Liver (tissue), 9 donors: Measurements from ENCODE around the gene DDIT4. TPM values are rescaled to one million over a fixed set of nuclear protein-coding genes. Genes with fewer than 3 reads are reported as not detected.

ENCODE experiments used
- DNase-seq: peaks from one replicate; pipeline ENCODE4 v3.0.0-alpha.2; 2017; ENCODE audit warnings: low spot score
- H3K27ac ChIP-seq, 2 donors: one replicate each; pipeline ENCODE4 v1.7.0; 2013; ENCODE audit warnings: inconsistent platforms in 2 of 2, low read length in 2 of 2, control low read depth in 1 of 2, low read depth in 1 of 2, mild to moderate bottlenecking in 1 of 2
- H3K27me3 ChIP-seq, 4 donors: one replicate each; pipeline versions ENCODE4 v1.6.1 to v1.7.0; 2013; ENCODE audit warnings: low read length in 3 of 4, inconsistent platforms in 1 of 4, mild to moderate bottlenecking in 1 of 4, moderate library complexity in 1 of 4; ENCODE audit not compliant: control insufficient read depth in 4 of 4, insufficient read depth in 4 of 4
- H3K36me3 ChIP-seq, 4 donors: one replicate each; pipeline versions ENCODE4 v1.6.1 to v1.7.0; 2013; ENCODE audit warnings: low read length in 3 of 4, mild to moderate bottlenecking in 3 of 4, low read depth in 1 of 4, moderate library complexity in 1 of 4; ENCODE audit not compliant: control insufficient read depth in 4 of 4, insufficient read depth in 3 of 4
- H3K4me1 ChIP-seq, 4 donors: one replicate each; pipeline versions ENCODE4 v1.6.1 to v1.7.0; 2013; ENCODE audit warnings: low read length in 3 of 4, mild to moderate bottlenecking in 3 of 4, moderate library complexity in 1 of 4; ENCODE audit not compliant: control insufficient read depth in 4 of 4, insufficient read depth in 4 of 4
- H3K4me3 ChIP-seq, 3 donors: one replicate each; pipeline versions ENCODE4 v1.6.1 to v1.7.0; 2013; ENCODE audit warnings: low read length in 3 of 3, control low read depth in 1 of 3, low read depth in 1 of 3, mild to moderate bottlenecking in 1 of 3
- H3K9ac ChIP-seq, 2 donors: one replicate each; pipeline ENCODE4 v1.7.0; 2013; ENCODE audit warnings: low read length in 2 of 2, mild to moderate bottlenecking in 2 of 2, moderate library complexity in 2 of 2, control low read depth in 1 of 2, low read depth in 1 of 2
- H3K9me3 ChIP-seq, 4 donors: one replicate each; pipeline versions ENCODE4 v1.6.1 to v1.7.0; 2013; ENCODE audit warnings: low read length in 3 of 4; ENCODE audit not compliant: control insufficient read depth in 4 of 4
- EGR1 ChIP-seq, 2 donors: IDR thresholded peaks; 2 replicates each; pipeline ENCODE4 v1.6.1; 2016 to 2018; ENCODE audit warnings: antibody characterized with exemption in 2 of 2, low read depth in 2 of 2
- FOXA1 ChIP-seq: IDR thresholded peaks from 2 replicates; pipeline ENCODE4 v1.6.1; 2016; ENCODE audit warnings: antibody characterized with exemption
- FOXA2 ChIP-seq: IDR thresholded peaks from 2 replicates; pipeline ENCODE4 v1.6.1; 2016; ENCODE audit warnings: antibody characterized with exemption
- GABPA ChIP-seq, 2 donors: IDR thresholded peaks in 1 of 2; conservative IDR thresholded peaks in 1 of 2; 2 replicates each; pipeline ENCODE4 v1.6.1; 2016; ENCODE audit warnings: antibody characterized with exemption in 2 of 2, mild to moderate bottlenecking in 1 of 2, moderate library complexity in 1 of 2
- HNF4A ChIP-seq, 2 donors: conservative IDR thresholded peaks; 2 replicates each; pipeline ENCODE4 v1.6.1; 2016; ENCODE audit warnings: antibody characterized with exemption in 2 of 2, mild to moderate bottlenecking in 2 of 2
- HNF4G ChIP-seq: IDR thresholded peaks from 2 replicates; pipeline ENCODE4 v1.6.1; 2016; ENCODE audit warnings: antibody characterized with exemption
- JUND ChIP-seq, 2 donors: IDR thresholded peaks; 2 replicates each; pipeline ENCODE4 v1.6.1; 2016; ENCODE audit warnings: antibody characterized with exemption in 2 of 2
- NR2F2 ChIP-seq: IDR thresholded peaks from 2 replicates; pipeline ENCODE4 v1.6.1; 2016; ENCODE audit warnings: antibody characterized with exemption
- RAD21 ChIP-seq, 2 donors: IDR thresholded peaks; 2 replicates each; pipeline ENCODE4 v1.6.1; 2016; ENCODE audit warnings: antibody characterized with exemption in 2 of 2, mild to moderate bottlenecking in 2 of 2
- RXRA ChIP-seq, 2 donors: IDR thresholded peaks; 2 replicates each; pipeline ENCODE4 v1.6.1; 2017 to 2018; ENCODE audit warnings: antibody characterized with exemption in 2 of 2, mild to moderate bottlenecking in 1 of 2
- SP1 ChIP-seq: IDR thresholded peaks from 2 replicates; pipeline ENCODE4 v1.6.1; 2018; ENCODE audit warnings: antibody characterized with exemption, mild to moderate bottlenecking
- TAF1 ChIP-seq: conservative IDR thresholded peaks from 2 replicates; pipeline ENCODE4 v1.6.1; 2016; ENCODE audit warnings: antibody characterized with exemption, mild to moderate bottlenecking
- YY1 ChIP-seq: IDR thresholded peaks from 2 replicates; pipeline ENCODE4 v1.6.1; 2016; ENCODE audit warnings: antibody characterized with exemption, mild to moderate bottlenecking
- WGBS: extraction: QIAGEN DNeasy Blood & Tissue Kit; methylation state at CpG from one replicate; pipeline ENCODE4 v1.1.7; 2013; 5-methylcytosine and 5-hydroxymethylcytosine counted together
- polyA plus RNA-seq, 2 donors: library from polyadenylated mRNA; stranded (reverse) in 1 of 2; unstranded in 1 of 2; fragments of 200-250 nt in 1 of 2; fragments of >200 nt in 1 of 2; fragmentation: Nextera tagmentation in 1 of 2; extraction: Ambion mirVana in 1 of 2; gene quantifications; one replicate each; pipeline versions ENCODE4 v1.2.1 to v1.2.3, GENCODE V29; 2013 to 2015
- total RNA-seq, 2 donors: library from RNA; depleted of rRNA; stranded (reverse); fragments of >200 nt; gene quantifications; one replicate each; pipeline ENCODE4 v1.2.3, GENCODE V29; 2014
- TF ChIP-seq, protein P1 (sequence below): IDR thresholded peaks from 2 replicates; pipeline ENCODE4 v1.6.1; 2016; ENCODE audit warnings: antibody characterized with exemption
- TF ChIP-seq, protein P2 (sequence below): fragments of 150-350 bp; IDR thresholded peaks from 2 replicates; pipeline ENCODE4 v1.5.1; 2017; ENCODE audit warnings: improper control_type of control experiment, low read depth, low read length; ENCODE audit not compliant: missing input control
- TF ChIP-seq, protein P3 (sequence below): IDR thresholded peaks from 2 replicates; pipeline ENCODE4 v1.6.1; 2016; ENCODE audit warnings: antibody characterized with exemption
- TF ChIP-seq, protein P4 (sequence below): IDR thresholded peaks from 2 replicates; pipeline ENCODE4 v1.6.1; 2016; ENCODE audit warnings: antibody characterized with exemption
- TF ChIP-seq, protein P5 (sequence below): IDR thresholded peaks from 2 replicates; pipeline ENCODE4 v1.6.1; 2016; ENCODE audit warnings: antibody characterized with exemption, mild to moderate bottlenecking
- donor health status: healthy.
- donor health status: healthy.
- donor health status: healthy.
- donor health status: healthy.
- donor health status: healthy.

The DDIT4 gene
- total and polyA plus RNA-seq, 4 donors = 18.4 to 69.0 (median 43.7) TPM

DNA sequence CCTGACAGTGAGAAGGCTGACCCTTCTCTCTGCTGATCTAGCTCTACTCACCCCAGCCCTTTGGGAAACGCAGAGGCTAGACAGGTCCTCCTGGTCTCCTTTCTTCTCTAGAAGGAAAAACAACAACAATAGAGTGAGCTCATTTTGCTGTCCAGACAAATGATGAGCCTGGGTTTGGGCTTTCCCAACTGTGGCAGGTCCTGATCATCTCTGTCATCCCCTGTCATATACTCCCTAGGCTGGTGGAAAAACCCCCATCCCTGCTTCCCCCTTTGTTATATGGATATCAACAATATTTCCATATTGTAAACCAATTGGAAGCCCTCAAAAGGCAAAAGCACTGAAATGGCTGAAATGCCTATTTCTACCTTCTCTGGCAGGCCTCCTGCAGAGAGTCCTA, 9.2 kb upstream of the DDIT4 start:
- H3K27ac ChIP-seq = no peak overlapping the region
- no peaks in the 10 kb centered on the region for H3K9me3 ChIP-seq
- DNase-seq = no peak
- TF ChIP-seq NR2F2 = no peak
- TF ChIP-seq, protein P1, sequence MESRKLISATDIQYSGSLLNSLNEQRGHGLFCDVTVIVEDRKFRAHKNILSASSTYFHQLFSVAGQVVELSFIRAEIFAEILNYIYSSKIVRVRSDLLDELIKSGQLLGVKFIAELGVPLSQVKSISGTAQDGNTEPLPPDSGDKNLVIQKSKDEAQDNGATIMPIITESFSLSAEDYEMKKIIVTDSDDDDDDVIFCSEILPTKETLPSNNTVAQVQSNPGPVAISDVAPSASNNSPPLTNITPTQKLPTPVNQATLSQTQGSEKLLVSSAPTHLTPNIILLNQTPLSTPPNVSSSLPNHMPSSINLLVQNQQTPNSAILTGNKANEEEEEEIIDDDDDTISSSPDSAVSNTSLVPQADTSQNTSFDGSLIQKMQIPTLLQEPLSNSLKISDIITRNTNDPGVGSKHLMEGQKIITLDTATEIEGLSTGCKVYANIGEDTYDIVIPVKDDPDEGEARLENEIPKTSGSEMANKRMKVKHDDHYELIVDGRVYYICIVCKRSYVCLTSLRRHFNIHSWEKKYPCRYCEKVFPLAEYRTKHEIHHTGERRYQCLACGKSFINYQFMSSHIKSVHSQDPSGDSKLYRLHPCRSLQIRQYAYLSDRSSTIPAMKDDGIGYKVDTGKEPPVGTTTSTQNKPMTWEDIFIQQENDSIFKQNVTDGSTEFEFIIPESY = no peak
- no peak for TF ChIP-seq FOXA1
- TF ChIP-seq YY1 = no peak
- TF ChIP-seq TAF1 = no peak
- TF ChIP-seq HNF4G = no peak
- TF ChIP-seq FOXA2 = no peak
- no peak for TF ChIP-seq RXRA (IDR thresholded peaks at IDR 0.05)
- no peak for TF ChIP-seq SP1
- TF ChIP-seq GABPA (IDR thresholded peaks at IDR 0.05 in 1 of 2, conservative IDR thresholded peaks at IDR 0.05 in 1 of 2) = no peak
- TF ChIP-seq, protein P2, sequence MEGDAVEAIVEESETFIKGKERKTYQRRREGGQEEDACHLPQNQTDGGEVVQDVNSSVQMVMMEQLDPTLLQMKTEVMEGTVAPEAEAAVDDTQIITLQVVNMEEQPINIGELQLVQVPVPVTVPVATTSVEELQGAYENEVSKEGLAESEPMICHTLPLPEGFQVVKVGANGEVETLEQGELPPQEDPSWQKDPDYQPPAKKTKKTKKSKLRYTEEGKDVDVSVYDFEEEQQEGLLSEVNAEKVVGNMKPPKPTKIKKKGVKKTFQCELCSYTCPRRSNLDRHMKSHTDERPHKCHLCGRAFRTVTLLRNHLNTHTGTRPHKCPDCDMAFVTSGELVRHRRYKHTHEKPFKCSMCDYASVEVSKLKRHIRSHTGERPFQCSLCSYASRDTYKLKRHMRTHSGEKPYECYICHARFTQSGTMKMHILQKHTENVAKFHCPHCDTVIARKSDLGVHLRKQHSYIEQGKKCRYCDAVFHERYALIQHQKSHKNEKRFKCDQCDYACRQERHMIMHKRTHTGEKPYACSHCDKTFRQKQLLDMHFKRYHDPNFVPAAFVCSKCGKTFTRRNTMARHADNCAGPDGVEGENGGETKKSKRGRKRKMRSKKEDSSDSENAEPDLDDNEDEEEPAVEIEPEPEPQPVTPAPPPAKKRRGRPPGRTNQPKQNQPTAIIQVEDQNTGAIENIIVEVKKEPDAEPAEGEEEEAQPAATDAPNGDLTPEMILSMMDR = no peak
- TF ChIP-seq, protein P3, sequence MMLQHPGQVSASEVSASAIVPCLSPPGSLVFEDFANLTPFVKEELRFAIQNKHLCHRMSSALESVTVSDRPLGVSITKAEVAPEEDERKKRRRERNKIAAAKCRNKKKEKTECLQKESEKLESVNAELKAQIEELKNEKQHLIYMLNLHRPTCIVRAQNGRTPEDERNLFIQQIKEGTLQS = no peak
- no peak for TF ChIP-seq HNF4A (conservative IDR thresholded peaks at IDR 0.05)
- TF ChIP-seq JUND (IDR thresholded peaks at IDR 0.05) = no peak
- TF ChIP-seq, protein P4, sequence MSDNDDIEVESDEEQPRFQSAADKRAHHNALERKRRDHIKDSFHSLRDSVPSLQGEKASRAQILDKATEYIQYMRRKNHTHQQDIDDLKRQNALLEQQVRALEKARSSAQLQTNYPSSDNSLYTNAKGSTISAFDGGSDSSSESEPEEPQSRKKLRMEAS = no peak
- no peak for TF ChIP-seq RAD21 (IDR thresholded peaks at IDR 0.05)
- no peak for TF ChIP-seq EGR1 (IDR thresholded peaks at IDR 0.05; ENCODE audit: low read depth in 2 of 2)
- peaks cover 12 to 34% (median 21%) of the 10 kb centered on the region in 4 donors for H3K4me1 ChIP-seq
- no peaks in the 10 kb centered on the region for H3K36me3 ChIP-seq
- H3K9ac ChIP-seq = no peak overlapping the region
- WGBS = 95% methylated on average over 1 of the region's 1 CpG
- H3K27me3 ChIP-seq = no peaks in the 10 kb centered on the region
- H3K4me3 ChIP-seq = no peak overlapping the region

DNA sequence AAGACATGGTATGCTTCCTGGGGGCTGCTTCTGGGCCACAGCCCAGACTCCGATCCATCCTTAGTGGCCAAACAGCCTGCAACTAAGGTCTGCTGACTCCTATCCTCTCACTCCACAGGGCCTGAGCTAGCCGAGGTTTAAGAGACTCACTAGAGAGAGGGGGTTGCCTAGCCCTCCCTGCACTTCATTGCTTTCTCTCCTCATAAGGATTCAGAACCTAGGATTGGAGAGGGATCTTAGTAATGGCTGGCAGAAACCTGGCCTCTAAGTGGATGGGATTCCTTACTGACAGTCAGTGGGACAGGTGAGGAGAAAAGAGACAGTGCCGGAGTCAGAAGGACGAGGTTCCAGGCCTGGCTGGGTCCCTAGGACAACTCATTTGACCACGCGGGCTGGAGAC, 8.2 kb upstream of the DDIT4 start:
- Histone ChIP-seq H3K27ac (no peak overlapping the region), H3K4me3 (no peak overlapping the region)
- TF ChIP-seq FOXA2 (no peak), EGR1 (IDR thresholded peaks at IDR 0.05; ENCODE audit: low read depth in 2 of 2) (no peak), GABPA (IDR thresholded peaks at IDR 0.05 in 1 of 2, conservative IDR thresholded peaks at IDR 0.05 in 1 of 2) (no peak), JUND (IDR thresholded peaks at IDR 0.05) (no peak), TAF1 (no peak), FOXA1 (no peak), HNF4A (conservative IDR thresholded peaks at IDR 0.05) (no peak), SP1 (no peak), HNF4G (no peak), RAD21 (IDR thresholded peaks at IDR 0.05) (no peak), YY1 (no peak), RXRA (IDR thresholded peaks at IDR 0.05) (no peak)
- TF ChIP-seq, protein P3 = no peak
- TF ChIP-seq, protein P2 = no peak
- TF ChIP-seq, protein P4 = no peak
- TF ChIP-seq, protein P5, sequence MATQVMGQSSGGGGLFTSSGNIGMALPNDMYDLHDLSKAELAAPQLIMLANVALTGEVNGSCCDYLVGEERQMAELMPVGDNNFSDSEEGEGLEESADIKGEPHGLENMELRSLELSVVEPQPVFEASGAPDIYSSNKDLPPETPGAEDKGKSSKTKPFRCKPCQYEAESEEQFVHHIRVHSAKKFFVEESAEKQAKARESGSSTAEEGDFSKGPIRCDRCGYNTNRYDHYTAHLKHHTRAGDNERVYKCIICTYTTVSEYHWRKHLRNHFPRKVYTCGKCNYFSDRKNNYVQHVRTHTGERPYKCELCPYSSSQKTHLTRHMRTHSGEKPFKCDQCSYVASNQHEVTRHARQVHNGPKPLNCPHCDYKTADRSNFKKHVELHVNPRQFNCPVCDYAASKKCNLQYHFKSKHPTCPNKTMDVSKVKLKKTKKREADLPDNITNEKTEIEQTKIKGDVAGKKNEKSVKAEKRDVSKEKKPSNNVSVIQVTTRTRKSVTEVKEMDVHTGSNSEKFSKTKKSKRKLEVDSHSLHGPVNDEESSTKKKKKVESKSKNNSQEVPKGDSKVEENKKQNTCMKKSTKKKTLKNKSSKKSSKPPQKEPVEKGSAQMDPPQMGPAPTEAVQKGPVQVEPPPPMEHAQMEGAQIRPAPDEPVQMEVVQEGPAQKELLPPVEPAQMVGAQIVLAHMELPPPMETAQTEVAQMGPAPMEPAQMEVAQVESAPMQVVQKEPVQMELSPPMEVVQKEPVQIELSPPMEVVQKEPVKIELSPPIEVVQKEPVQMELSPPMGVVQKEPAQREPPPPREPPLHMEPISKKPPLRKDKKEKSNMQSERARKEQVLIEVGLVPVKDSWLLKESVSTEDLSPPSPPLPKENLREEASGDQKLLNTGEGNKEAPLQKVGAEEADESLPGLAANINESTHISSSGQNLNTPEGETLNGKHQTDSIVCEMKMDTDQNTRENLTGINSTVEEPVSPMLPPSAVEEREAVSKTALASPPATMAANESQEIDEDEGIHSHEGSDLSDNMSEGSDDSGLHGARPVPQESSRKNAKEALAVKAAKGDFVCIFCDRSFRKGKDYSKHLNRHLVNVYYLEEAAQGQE = no peak
- TF ChIP-seq, protein P1 = no peak

More for the DNA sequence above, 8.2 kb upstream of the DDIT4 start:
- WGBS = 95% methylated on average over 6 of the region's 6 CpGs
- peaks cover 4 to 24% (median 11%) of the 10 kb centered on the region in 4 donors for H3K4me1 ChIP-seq
- DNase-seq = no peak
- no peak overlapping the region for H3K9ac ChIP-seq
- H3K27me3 ChIP-seq = no peaks in the 10 kb centered on the region
- H3K36me3 ChIP-seq = no peaks in the 10 kb centered on the region
- no peaks in the 10 kb centered on the region for H3K9me3 ChIP-seq
